WTC11 (cell line): ENCODE results near the gene FNIP1.

ENCODE experiments used
- CTCF ChIP-seq: fragments of 200-600 bp; IDR thresholded peaks from 2 replicates; pipeline ENCODE4 v1.8.0; 2022; ENCODE audit warnings: antibody characterized with exemption
- E2F5 ChIP-seq: sonication (generic); formaldehyde crosslinking; IDR thresholded peaks from 2 replicates; pipeline ENCODE4 v1.8.1; 2022; ENCODE audit warnings: mild to moderate bottlenecking, moderate library complexity, missing genetic modification reagents
- MAX ChIP-seq: sonication (generic); formaldehyde crosslinking; IDR thresholded peaks from 2 replicates; pipeline ENCODE4 v1.8.0; 2022; ENCODE audit warnings: mild to moderate bottlenecking, missing genetic modification reagents
- NFYB ChIP-seq: sonication (generic); formaldehyde crosslinking; conservative IDR thresholded peaks from 2 replicates; pipeline ENCODE4 v1.8.0; 2022; ENCODE audit warnings: low read depth, missing genetic modification reagents
- SMAD4 ChIP-seq: sonication (generic); formaldehyde crosslinking; IDR thresholded peaks from 2 replicates; pipeline ENCODE4 v1.8.0; 2022; ENCODE audit warnings: mild to moderate bottlenecking, missing genetic modification reagents

- TF ChIP-seq CTCF (no peak), E2F5 (CRISPR knock-in tag) (no peak), NFYB (no peak), MAX (CRISPR knock-in tag) (no peak), SMAD4 (CRISPR knock-in tag) (no peak)
These were observed 47.7 kb downstream of the FNIP1 start for GRCh38 chr5:131749138-131749537.
